GM21526 (cell line): ENCODE measurements around the gene DRGX.

Source experiments
- ATAC-seq: cut with Tn5 transposase; IDR thresholded peaks from one replicate; pipeline ENCODE4 v1.9.1; 2021; ENCODE audit warnings: moderate library complexity; ENCODE audit not compliant: unreplicated experiment, low FRiP score

The DRGX gene

GRCh38 chr10:49395741-49396665 lies at the start of gene DRGX:
Gene DRGX (minus strand): TSS chr10:49396089. CDS start chr10:49395440, 649 bp downstream.
- ATAC-seq, result no peak

- ATAC-seq, result no peak
These were observed 48.5 kb upstream of the DRGX start for GRCh38 chr10:49444349-49444748.

GRCh38 chr10:49442863-49443262 lies 47.0 kb upstream of the DRGX start:
- no peak for ATAC-seq

- ATAC-seq, result no peak
These were observed 45.9 kb upstream of the DRGX start for GRCh38 chr10:49441488-49442476.

GRCh38 chr10:49435225-49435624 lies 39.3 kb upstream of the DRGX start:
- ATAC-seq, result no peak

GRCh38 chr10:49433069-49433468 lies 37.2 kb upstream of the DRGX start:
- ATAC-seq, result no peak

- no peak for ATAC-seq
These were observed 35.5 kb upstream of the DRGX start for GRCh38 chr10:49431426-49431825.

GRCh38 chr10:49429458-49429857 lies 33.6 kb upstream of the DRGX start:
- no peak for ATAC-seq

- ATAC-seq, result no peak
These were observed 30.8 kb upstream of the DRGX start for GRCh38 chr10:49426490-49427360.

- ATAC-seq, result no peak
These were observed 23.1 kb upstream of the DRGX start for GRCh38 chr10:49419005-49419404.

- ATAC-seq, result no peak
These were observed 22.4 kb upstream of the DRGX start for GRCh38 chr10:49418328-49418727.

GRCh38 chr10:49418053-49418326 lies 22.1 kb upstream of the DRGX start:
- no peak for ATAC-seq

GRCh38 chr10:49417311-49418052 lies 21.6 kb upstream of the DRGX start:
- no peak for ATAC-seq

GRCh38 chr10:49415846-49416245 lies 20.0 kb upstream of the DRGX start:
- ATAC-seq, result no peak

GRCh38 chr10:49415109-49415508 lies 19.2 kb upstream of the DRGX start:
- no peak for ATAC-seq

- no peak for ATAC-seq
These were observed 18.6 kb upstream of the DRGX start for GRCh38 chr10:49414496-49414895.

GRCh38 chr10:49412571-49412970 lies 16.7 kb upstream of the DRGX start:
- no peak for ATAC-seq

GRCh38 chr10:49410365-49411074 lies 14.6 kb upstream of the DRGX start:
- ATAC-seq, result no peak

GRCh38 chr10:49409755-49410154 lies 13.9 kb upstream of the DRGX start:
- no peak for ATAC-seq
